HG03280 (cell line): ENCODE data around the gene REEP1.

ENCODE experiments used
- ATAC-seq: cut with Tn5 transposase; IDR thresholded peaks from one replicate; pipeline ENCODE4 v1.9.1; 2021; ENCODE audit warnings: mild to moderate bottlenecking, moderate library complexity; ENCODE audit not compliant: unreplicated experiment

Gene REEP1

GRCh38 chr2:86308356-86308755, 29.1 kb downstream of the REEP1 start:
- ATAC-seq = no peak

GRCh38 chr2:86307431-86307830, 30.0 kb downstream of the REEP1 start:
- ATAC-seq = no peak

- no peak for ATAC-seq
Measured at GRCh38 chr2:86305915-86306254, 31.5 kb downstream of the REEP1 start.

GRCh38 chr2:86305195-86305914, 32.1 kb downstream of the REEP1 start:
- no peak for ATAC-seq

DNA sequence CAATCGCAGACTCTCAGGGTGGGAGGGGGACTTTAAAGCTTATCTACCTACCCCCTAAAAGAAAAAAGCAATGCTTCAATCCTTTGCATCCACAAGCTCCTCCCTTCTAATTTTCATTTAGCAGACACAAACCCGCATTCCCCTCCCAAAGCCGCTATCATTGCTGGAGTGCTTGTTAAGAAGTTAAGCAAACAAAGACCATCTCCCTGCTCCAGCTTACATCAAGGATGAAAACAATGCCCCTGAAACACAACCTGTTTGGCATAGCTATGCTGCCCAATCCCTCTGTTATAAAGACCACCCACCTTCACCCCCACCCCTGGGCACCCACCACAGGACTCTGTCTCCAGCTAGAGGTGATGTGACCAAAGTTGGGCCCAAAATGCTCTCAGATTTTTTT, 33.0 kb downstream of the REEP1 start:
- ATAC-seq = no peak

DNA sequence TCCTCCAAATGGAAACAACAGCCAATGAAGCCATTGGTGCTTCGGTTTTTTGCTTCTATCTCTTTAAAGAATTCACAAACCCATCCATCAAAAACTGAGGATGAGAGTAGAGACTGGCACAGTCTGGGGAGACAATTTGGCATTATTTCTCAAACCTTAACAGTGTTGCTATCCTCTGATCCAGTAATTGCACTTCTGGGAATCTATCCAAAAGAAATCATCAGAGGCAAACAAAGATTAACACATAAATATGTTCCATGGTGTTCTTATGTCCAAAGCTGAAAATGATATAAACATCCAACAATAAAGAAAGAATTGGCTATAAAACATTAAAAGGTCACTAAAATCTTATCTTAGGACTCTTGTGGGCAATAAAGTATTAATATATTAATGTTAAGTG, 35.1 kb downstream of the REEP1 start:
- no peak for ATAC-seq

DNA sequence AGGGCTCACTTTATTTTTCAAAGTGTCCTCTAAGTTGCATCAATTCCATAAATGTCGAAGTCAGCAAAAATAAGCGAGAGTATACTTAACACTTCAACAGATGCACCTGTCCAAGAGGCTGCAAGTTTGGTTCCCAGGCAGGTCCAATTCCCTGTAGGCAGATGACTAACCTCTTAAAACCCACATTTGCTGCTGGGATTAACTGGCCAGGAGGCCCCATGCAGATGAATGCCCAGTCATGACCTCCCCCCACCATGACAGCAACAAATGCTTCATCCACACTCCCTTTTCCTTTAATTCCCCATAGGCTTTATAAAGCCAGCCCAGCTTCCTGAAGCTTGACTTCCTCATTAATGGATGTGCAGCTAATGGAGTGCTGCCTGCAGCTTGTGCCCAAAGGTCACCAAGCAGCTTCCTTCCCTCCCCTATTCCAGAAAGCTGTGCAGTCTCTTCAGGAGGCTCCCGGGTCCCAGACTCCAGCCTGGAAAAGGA, 35.7 kb downstream of the REEP1 start:
- no peak for ATAC-seq

DNA sequence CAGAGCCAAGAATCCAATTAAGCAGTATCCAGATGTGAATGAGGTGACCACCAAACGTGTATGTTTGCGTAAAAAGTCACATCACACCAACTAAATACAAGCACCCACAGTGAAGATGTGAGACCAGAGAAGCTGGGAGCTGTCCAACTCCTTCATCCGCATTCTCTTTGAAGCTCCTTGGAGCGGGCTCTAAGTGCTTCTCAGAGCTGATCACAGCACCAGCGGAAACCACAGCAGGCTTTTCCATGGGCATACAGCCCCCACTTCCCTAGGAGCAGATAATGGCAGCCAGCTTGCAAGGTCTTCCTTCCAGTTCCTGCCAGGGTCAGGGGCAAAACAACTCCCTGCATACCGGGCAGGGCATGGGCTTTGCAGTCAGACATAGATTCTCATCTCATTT, 36.4 kb downstream of the REEP1 start:
- ATAC-seq = no peak

- ATAC-seq = no peak
Measured at GRCh38 chr2:86300496-86300895, 36.9 kb downstream of the REEP1 start.

- ATAC-seq = no peak
Measured at GRCh38 chr2:86298411-86299390, 38.7 kb downstream of the REEP1 start.

- no peak for ATAC-seq
Measured at GRCh38 chr2:86297382-86298147, 39.9 kb downstream of the REEP1 start.

- no peak for ATAC-seq
Measured at GRCh38 chr2:86296947-86297346, 40.5 kb downstream of the REEP1 start.

GRCh38 chr2:86295066-86295465, 42.4 kb downstream of the REEP1 start:
- ATAC-seq = no peak

DNA sequence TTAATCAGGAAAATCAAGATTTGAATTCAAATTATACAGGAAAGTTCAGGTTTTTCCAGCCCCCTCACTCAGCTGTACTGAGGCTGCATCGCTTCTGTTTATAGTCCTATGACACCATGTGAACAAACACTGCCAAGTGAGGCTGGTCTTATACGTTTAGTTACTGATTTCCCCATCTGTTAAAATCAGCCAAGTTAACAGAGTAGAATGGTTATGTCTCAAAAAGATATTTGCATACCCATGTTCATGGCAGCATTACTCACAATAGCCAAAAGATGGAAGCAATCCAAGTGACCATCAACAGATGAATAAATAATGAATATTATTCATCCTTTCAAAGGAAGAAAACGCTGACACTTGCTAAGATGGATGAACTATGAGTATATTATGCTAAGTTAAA, 43.8 kb downstream of the REEP1 start:
- no peak for ATAC-seq

DNA sequence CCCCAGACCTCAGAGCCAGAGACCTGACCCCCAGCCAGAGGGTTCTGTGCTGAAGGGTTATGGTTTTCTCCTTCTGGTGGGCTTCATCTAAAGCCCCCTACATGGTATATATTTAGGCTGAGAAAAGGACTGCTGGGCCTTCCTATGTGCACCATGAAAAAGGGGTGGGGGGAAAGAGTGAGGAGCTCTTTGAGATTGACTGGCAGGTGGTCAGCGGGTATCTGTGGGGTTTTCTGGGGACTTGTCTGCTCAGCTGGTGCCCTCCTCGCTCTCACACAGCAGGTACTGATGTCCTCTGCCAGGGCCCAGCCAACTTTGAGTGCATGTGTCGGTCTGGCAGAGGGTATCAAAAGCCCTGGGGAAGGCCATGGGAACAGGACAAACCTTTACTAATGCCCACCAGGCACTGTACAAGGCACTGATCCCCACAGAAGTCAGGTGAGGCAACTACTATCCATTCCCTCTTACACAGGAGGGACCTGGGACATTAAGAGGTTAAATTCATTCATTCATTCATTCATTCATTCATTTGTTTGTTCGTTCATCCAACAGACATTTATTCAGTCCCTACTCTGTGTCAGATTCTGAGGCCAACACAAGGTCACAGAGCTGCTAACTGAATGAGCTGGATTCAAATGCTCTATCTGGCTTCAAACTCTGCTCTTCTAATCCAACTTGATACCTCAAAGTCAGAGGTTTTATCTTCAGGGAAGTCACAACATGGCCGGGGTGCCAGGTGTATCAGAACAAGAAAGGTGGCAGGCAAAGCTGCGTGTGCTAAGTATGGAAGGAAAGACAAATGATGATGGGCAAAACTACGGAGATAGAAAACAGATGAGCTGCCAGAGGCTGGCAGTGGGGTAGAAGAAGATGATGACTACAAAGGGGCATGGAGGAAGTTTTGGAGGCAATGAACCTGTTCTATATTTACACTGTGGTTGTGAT, 44.6 kb downstream of the REEP1 start:
- no peak for ATAC-seq

GRCh38 chr2:86291328-86291662, 46.1 kb downstream of the REEP1 start:
- ATAC-seq = no peak

- no peak for ATAC-seq
Measured at GRCh38 chr2:86290596-86291327, 46.7 kb downstream of the REEP1 start.

GRCh38 chr2:86286516-86286915, 50.9 kb downstream of the REEP1 start:
- ATAC-seq = no peak

- ATAC-seq = no peak
Measured at GRCh38 chr2:86285981-86286380, 51.4 kb downstream of the REEP1 start.

GRCh38 chr2:86285571-86285970, 51.9 kb downstream of the REEP1 start:
- ATAC-seq = no peak
